K562 (cell line): ENCODE results near the gene ST6GALNAC6. TPM values are rescaled to one million over a fixed set of nuclear protein-coding genes. Genes with fewer than 3 reads are reported as not detected.

Experiments
- ATAC-seq: fragments of 200-7000 bp; cut with Tn5 transposase; 3 replicates; pipeline ENCODE4 v1.9.1; 2020; ENCODE audit warnings: moderate library complexity
- BruUV-seq: library from RNA; stranded (reverse); fragments of 400-500 nt; replicated peaks from 2 replicates; lab custom pipeline; 2021; lab: Mats Ljungman, UMichigan
- CTCF ChIA-PET: fragments of 300-600 bp; formaldehyde crosslinking; extraction: SDS; loops from one replicate; lab custom pipeline; 2021; ENCODE audit warnings: low intra/inter-chr PET ratio; lab: Yijun Ruan, JAX
- POLR2A ChIA-PET: fragments of 300-600, 350-650 bp; sonication (Branson Sonifier 250); formaldehyde crosslinking; extraction: SDS; loops from one replicate; lab custom pipeline; 2021; ENCODE audit warnings: antibody characterized with exemption, inconsistent platforms; lab: Yijun Ruan, JAX
- DNase-seq, 4 experiments: peaks; one replicate each; pipeline versions ENCODE4 v3.0.0 to v3.0.0-alpha.2; 2011 to 2018; ENCODE audit warnings: low spot score in 3 of 4, mixed read lengths in 3 of 4; ENCODE audit errors: extremely low read depth in 1 of 4
- FAIRE-seq: peaks from 2 replicates; lab custom pipeline; 2011; peaks lifted over from hg19 to GRCh38; lab: Jason Lieb, UNC
- H2AFZ ChIP-seq: 2 replicates; pipeline ENCODE4 v1.6.0; 2011; ENCODE audit warnings: low read depth, low read length, control low read depth, inconsistent platforms
- H3K27ac ChIP-seq: fragments of 200-600 bp; 3 replicates; pipeline ENCODE4 v1.8.0; 2011; ENCODE audit warnings: low read depth, mild to moderate bottlenecking, control low read depth, inconsistent platforms, low read length, moderate library complexity, mixed read lengths; ENCODE audit errors: extremely low read depth
- H3K27me3 ChIP-seq, 2 experiments: fragments of 300-600 bp in 1 of 2; 2 replicates in 1 of 2; 3 replicates in 1 of 2; pipeline versions ENCODE4 v1.6.0 to v1.8.0; 2011; ENCODE audit warnings: inconsistent platforms in 2 of 2, low read length in 2 of 2, mild to moderate bottlenecking in 1 of 2, mixed read lengths in 1 of 2, moderate library complexity in 1 of 2; ENCODE audit not compliant: control insufficient read depth in 2 of 2, insufficient read depth in 2 of 2
- H3K36me3 ChIP-seq: fragments of 300-600 bp; 3 replicates; pipeline ENCODE4 v1.8.0; 2011; ENCODE audit warnings: mild to moderate bottlenecking, low read length, inconsistent platforms; ENCODE audit not compliant: control insufficient read depth, insufficient read depth
- H3K4me1 ChIP-seq, 2 experiments: fragments of 200-600 bp in 1 of 2; replicated peaks in 1 of 2; 2 replicates in 1 of 2; 3 replicates in 1 of 2; pipeline versions ENCODE4 v1.5.1 to v1.8.0; 2011; ENCODE audit warnings: inconsistent platforms in 2 of 2, low read length in 2 of 2, mild to moderate bottlenecking in 1 of 2, mixed read lengths in 1 of 2, moderate library complexity in 1 of 2; ENCODE audit not compliant: control insufficient read depth in 2 of 2, insufficient read depth in 2 of 2
- H3K4me2 ChIP-seq: 2 replicates; pipeline ENCODE4 v1.6.1; 2011; ENCODE audit warnings: low read length, control low read depth, inconsistent platforms, mixed read lengths; ENCODE audit not compliant: insufficient read depth
- H3K4me3 ChIP-seq: fragments of 200-600 bp; sonication (generic), shearing (Covaris generic); 2 replicates; pipeline ENCODE4 v1.5.1; 2016; ENCODE audit warnings: control low read depth, inconsistent platforms
- H3K79me2 ChIP-seq: fragments of 200-600 bp; 3 replicates; pipeline ENCODE4 v1.8.0; 2011; ENCODE audit warnings: low read length, inconsistent platforms; ENCODE audit not compliant: control insufficient read depth, insufficient read depth
- H3K9ac ChIP-seq, 2 experiments: 2 replicates each; pipeline versions ENCODE4 v1.6.0 to v1.6.1; 2011; ENCODE audit warnings: low read depth in 2 of 2, low read length in 2 of 2, control low read depth in 1 of 2, inconsistent platforms in 1 of 2, mild to moderate bottlenecking in 1 of 2, mixed read lengths in 1 of 2; ENCODE audit not compliant: insufficient read depth in 1 of 2
- H3K9me1 ChIP-seq: one replicate; pipeline ENCODE4 v1.6.0; 2011; ENCODE audit warnings: inconsistent platforms, mild to moderate bottlenecking, low read length, moderate library complexity; ENCODE audit not compliant: control insufficient read depth, insufficient read depth
- H3K9me3 ChIP-seq: replicated peaks from 2 replicates; pipeline ENCODE4 v1.5.1; 2011; ENCODE audit warnings: low read depth, low read length, inconsistent platforms; ENCODE audit not compliant: control insufficient read depth, insufficient read depth
- H4K20me1 ChIP-seq: replicated peaks from 2 replicates; pipeline ENCODE4 v1.6.1; 2011; ENCODE audit warnings: low read length, inconsistent platforms, mixed read lengths; ENCODE audit not compliant: control insufficient read depth, insufficient read depth
- ATF1 ChIP-seq, 2 experiments: fragments of 450-650 bp in 1 of 2; IDR thresholded peaks; 2 replicates each; pipeline ENCODE4 v1.6.1; 2016; ENCODE audit warnings: missing compliant biosample characterization in 1 of 2, missing genetic modification characterization in 1 of 2
- CREBBP ChIP-seq: IDR thresholded peaks from one replicate; pipeline ENCODE4 v1.6.1; 2012; ENCODE audit warnings: low read depth, mild to moderate bottlenecking, control low read depth, inconsistent platforms, low read length
- CTCF ChIP-seq, 3 experiments: IDR thresholded peaks in 2 of 3; conservative IDR thresholded peaks in 1 of 3; 2 replicates each; pipeline ENCODE4 v1.5.1; 2011 to 2012; ENCODE audit warnings: low read length in 3 of 3, mild to moderate bottlenecking in 3 of 3, control low read depth in 2 of 3, improper control_type of control experiment in 1 of 3, inconsistent platforms in 1 of 3, low read depth in 1 of 3, mixed read lengths in 1 of 3, moderate library complexity in 1 of 3; ENCODE audit not compliant: insufficient read depth in 2 of 3
- HDAC2 ChIP-seq: fragments of 450-650 bp; IDR thresholded peaks from 2 replicates; pipeline ENCODE4 v1.6.1; 2016; ENCODE audit warnings: mild to moderate bottlenecking
- MCM3 ChIP-seq: fragments of 450-650 bp; IDR thresholded peaks from 2 replicates; pipeline ENCODE4 v1.6.1; 2016
- MED1 ChIP-seq: sonication (generic); formaldehyde crosslinking; IDR thresholded peaks from 2 replicates; pipeline ENCODE4 v1.8.1; 2023; ENCODE audit warnings: missing genetic modification reagents, borderline replicate concordance
- RAD21 ChIP-seq, 2 experiments: fragments of 250-450 bp in 1 of 2; fragments of 450-650 bp in 1 of 2; sonication (Bioruptor Pico) in 1 of 2; formaldehyde crosslinking in 1 of 2; IDR thresholded peaks in 1 of 2; conservative IDR thresholded peaks in 1 of 2; 2 replicates each; pipeline versions ENCODE4 v1.4.0 to v1.8.0; 2020 to 2022; ENCODE audit warnings: mild to moderate bottlenecking in 2 of 2, moderate library complexity in 1 of 2
- SIN3A ChIP-seq, 2 experiments: fragments of 150-350 bp in 1 of 2; IDR thresholded peaks; 2 replicates each; pipeline ENCODE4 v1.6.1; 2011 to 2016; ENCODE audit warnings: borderline replicate concordance in 2 of 2, low read depth in 2 of 2, low read length in 2 of 2, mild to moderate bottlenecking in 2 of 2, moderate library complexity in 2 of 2; ENCODE audit not compliant: control insufficient read depth in 1 of 2
- ZNF232 ChIP-seq: sonication (generic); formaldehyde crosslinking; IDR thresholded peaks from 2 replicates; pipeline ENCODE4 v1.8.0; 2022; ENCODE audit warnings: mild to moderate bottlenecking, missing genetic modification reagents
- ZNF655 ChIP-seq: fragments of 250-450 bp; sonication (Bioruptor Pico); IDR thresholded peaks from 2 replicates; pipeline ENCODE4 v1.5.0; 2021
- ZNF764 ChIP-seq: fragments of 250-450 bp; sonication (Bioruptor Pico); IDR thresholded peaks from 2 replicates; pipeline ENCODE4 v1.4.0; 2020; ENCODE audit warnings: low read depth, mild to moderate bottlenecking, moderate library complexity
- WGBS: fragments of 100-300 bp; shearing (Covaris generic); methylation state at CpG from one replicate; pipeline ENCODE4 v1.1.6; 2016; ENCODE audit warnings: low coverage, mixed read lengths; ENCODE audit not compliant: insufficient coverage; ENCODE audit errors: missing lambda C conversion rate; 5-methylcytosine and 5-hydroxymethylcytosine counted together
- in situ Hi-C: fragments of 300-500 bp; cut with MboI; formaldehyde crosslinking; loops from 4 replicates; pipeline ENCODE4 v1.15.0; 2018; ENCODE audit warnings: inconsistent platforms, mixed read lengths
- intact Hi-C: fragments of 100-400 bp; cut with micrococcal nuclease; formaldehyde crosslinking; loops from 2 replicates; pipeline ENCODE4 v1.14.2; 2022
- polyA plus RNA-seq, 8 experiments: library from polyadenylated mRNA; depleted of rRNA in 4 of 8; stranded (reverse) in 5 of 8; unstranded in 3 of 8; fragments of >200 nt; fragmentation: Nextera tagmentation in 2 of 8; fragmentation: Illumina TruSeq in 1 of 8; extraction: Ambion mirVana in 2 of 8; extraction: Trizol in 1 of 8; gene quantifications; 2 replicates each; pipeline versions ENCODE4 v1.2.1 to v1.2.3, GENCODE V29; 2011 to 2014; ENCODE audit warnings: inconsistent platforms in 1 of 8, missing spikeins in 1 of 8
- total RNA-seq, 7 experiments: library from RNA; depleted of rRNA in 6 of 7; stranded (reverse); fragments of >200 nt in 6 of 7; fragmentation: Illumina TruSeq in 2 of 7; extraction: Trizol in 2 of 7; gene quantifications; 2 replicates each; pipeline versions ENCODE4 v1.2.1 to v1.2.3, GENCODE V29; 2011 to 2021; ENCODE audit warnings: low replicate concordance in 1 of 7

ST6GALNAC6 gene
- total and polyA plus RNA-seq, 9 of the 15 experiments (the other 6 are each of a cell fraction or from before 2014, with no cell fraction given) = 0.13 to 23.0 (median 14.5) TPM

GRCh38 chr9:127887792-127888191 lies 11.6 kb downstream of the ST6GALNAC6 start:
- Histone ChIP-seq H3K9me1 (no peaks in the 10 kb centered on the region), H3K27me3 (no peaks in the 10 kb centered on the region), H3K27ac (no peak overlapping the region; the same call in 2 of the 3 replicates), H3K4me1 (peaks cover 0 to 35% of the 10 kb centered on the region in 2 experiments; a peak in 3 of 5 replicates), H4K20me1 (no peaks in the 10 kb centered on the region), H3K79me2 (no peaks in the 10 kb centered on the region), H3K4me2 (no peak overlapping the region), H3K9ac (peak overlapping the region in 1 of 2 experiments; percentile 78; a peak in 1 of 4 replicates), H3K9me3 (no peaks in the 10 kb centered on the region; the same call in 1 of the 2 replicates), H2AFZ (no peak overlapping the region), H3K4me3 (no peak overlapping the region), H3K36me3 (peaks cover 64% of the 10 kb centered on the region)
- TF ChIP-seq HDAC2 = no peak
- TF ChIP-seq ZNF232 = no peak
- TF ChIP-seq MCM3 = no peak
- no peak for TF ChIP-seq SIN3A (IDR thresholded peaks at IDR 0.05; ENCODE audit: borderline replicate concordance in 2 of 2, control insufficient read depth in 1 of 2, low read depth in 2 of 2, low read length in 2 of 2)
- TF ChIP-seq CTCF (IDR thresholded peaks at IDR 0.05 in 2 of 3, conservative IDR thresholded peaks at IDR 0.05 in 1 of 3; ENCODE audit: insufficient read depth in 2 of 3, low read depth in 1 of 3, low read length in 3 of 3) = peak; percentile 33 to 46 (median 44); a peak in 4 of 6 replicates
- TF ChIP-seq CREBBP = no peak
- TF ChIP-seq ZNF764 (CRISPR knock-in tag) = no peak
- TF ChIP-seq ATF1 (CRISPR knock-in tag; IDR thresholded peaks at IDR 0.05) = no peak
- no peak for TF ChIP-seq ATF1 (tag; IDR thresholded peaks at IDR 0.05)
- no peak for TF ChIP-seq ZNF655 (CRISPR knock-in tag)
- peak in 1 of 2 experiments; percentile 26; a peak in 1 of 4 replicates for TF ChIP-seq RAD21 (CRISPR knock-in tag; conservative IDR thresholded peaks at IDR 0.05 in 1 of 2, IDR thresholded peaks at IDR 0.05 in 1 of 2)
- 0 out of 2 replicates have a peak, but pooled peaks have one; percentile 46 for TF ChIP-seq MED1 (CRISPR knock-in tag)
- in situ Hi-C loops = no loop called here
- BruUV-seq = no TSS peak
- CTCF ChIA-PET = no interaction called here
- intact Hi-C loops = no loop called here
- no peak for DNase-seq
- peak; percentile 86 for FAIRE-seq
- POLR2A ChIA-PET = interaction anchor here (1.2 to 1.9 kb wide), 2 partner anchors 9 to 10 kb away, joined by 3 to 5 read pairs; no protein-coding TSS in a partner anchor
- 41% methylated on average over 2 of the region's 2 CpGs for WGBS
- peak; percentile 84 for ATAC-seq
